HUDEP-2 (cell line): ENCODE results near the gene MDP1.
"Not testable (repeated sequence)": the region's sequence is repeated elsewhere in the genome, so short reads cannot be mapped to it uniquely, and the experiment has no call there.

Experiments used
- DNase-seq, 76 experiments: peaks; one replicate each; lab custom pipeline; 2025; ENCODE audit not compliant: unreplicated experiment in 76 of 76; lab: John Stamatoyannopoulos, UW

MDP1 gene

GRCh38 chr14:24251880-24252288 lies 36.0 kb upstream of the MDP1 start:
- no peak for DNase-seq

DNA sequence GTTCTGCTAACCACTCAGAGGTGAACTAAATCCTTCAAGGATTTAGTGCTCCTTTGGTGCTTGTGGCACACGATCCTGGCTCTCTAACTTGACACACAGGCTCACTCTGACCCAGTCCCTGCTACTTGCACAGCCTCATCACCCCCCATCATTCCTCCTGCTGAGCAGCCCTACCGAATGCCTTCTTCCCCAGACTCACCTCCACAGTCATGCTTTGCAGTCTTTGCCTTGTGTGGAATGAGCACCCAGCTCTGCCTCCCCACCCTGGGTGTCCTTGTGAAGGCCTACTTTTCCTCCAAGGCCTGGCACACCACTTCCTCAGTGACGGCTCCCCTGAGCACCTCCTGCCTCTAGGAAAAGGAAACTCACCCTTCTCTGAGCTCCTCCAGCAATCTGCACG lies 34.5 kb upstream of the MDP1 start:
- DNase-seq, result no peak

DNA sequence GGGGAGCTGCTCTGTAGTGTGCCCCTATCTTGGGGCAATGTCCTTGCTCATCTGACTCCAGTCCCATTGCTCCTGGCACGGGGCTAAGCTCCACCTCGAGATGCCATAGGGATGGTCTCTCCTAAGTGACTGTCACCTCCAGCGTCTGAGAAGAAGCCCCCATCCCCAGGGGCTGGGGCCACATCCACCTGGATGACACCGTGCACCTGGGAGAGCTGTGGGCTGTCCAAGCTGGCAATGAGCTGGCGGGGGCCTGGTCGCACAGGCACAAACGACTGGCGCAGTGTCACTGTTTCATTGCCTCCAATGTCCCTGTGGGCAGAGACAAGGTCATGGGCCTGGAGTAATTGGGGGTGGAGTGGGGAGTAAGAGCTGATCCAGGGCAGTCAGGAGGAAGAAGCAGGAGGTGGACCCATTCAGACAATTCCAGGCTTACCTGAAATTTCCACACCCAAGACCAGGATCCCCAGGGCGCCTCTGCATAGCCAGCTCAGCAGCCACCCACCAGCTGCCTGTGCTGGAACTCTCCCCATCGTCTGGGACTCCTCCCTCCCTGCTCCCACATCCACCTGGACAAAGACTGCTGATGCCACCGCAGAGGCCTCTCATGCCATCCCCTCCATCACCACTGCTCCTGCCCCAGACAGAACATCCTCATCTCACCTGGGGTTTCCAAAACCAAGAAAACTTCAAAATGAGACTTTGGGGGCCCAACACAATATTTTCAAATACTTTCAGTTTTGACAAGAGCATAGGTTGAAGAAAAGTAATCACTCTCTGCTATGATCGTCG lies 33.6 kb upstream of the MDP1 start:
- no peak for DNase-seq

GRCh38 chr14:24247422-24247821 lies 31.6 kb upstream of the MDP1 start:
- DNase-seq, result peak in 41 of 76 experiments; percentile 5 to 78 (median 30)

GRCh38 chr14:24246765-24247212 lies 30.9 kb upstream of the MDP1 start:
- no peak for DNase-seq

GRCh38 chr14:24245350-24245749 lies 29.5 kb upstream of the MDP1 start:
- not testable (repeated sequence) for DNase-seq

- peak in 1 of 76 experiments; percentile 47 for DNase-seq
Measured at GRCh38 chr14:24243336-24243836, 27.5 kb upstream of the MDP1 start.

GRCh38 chr14:24241829-24242443 lies 26.1 kb upstream of the MDP1 start:
- peak in 68 of 76 experiments; percentile 71 to 98 (median 91) for DNase-seq

DNA sequence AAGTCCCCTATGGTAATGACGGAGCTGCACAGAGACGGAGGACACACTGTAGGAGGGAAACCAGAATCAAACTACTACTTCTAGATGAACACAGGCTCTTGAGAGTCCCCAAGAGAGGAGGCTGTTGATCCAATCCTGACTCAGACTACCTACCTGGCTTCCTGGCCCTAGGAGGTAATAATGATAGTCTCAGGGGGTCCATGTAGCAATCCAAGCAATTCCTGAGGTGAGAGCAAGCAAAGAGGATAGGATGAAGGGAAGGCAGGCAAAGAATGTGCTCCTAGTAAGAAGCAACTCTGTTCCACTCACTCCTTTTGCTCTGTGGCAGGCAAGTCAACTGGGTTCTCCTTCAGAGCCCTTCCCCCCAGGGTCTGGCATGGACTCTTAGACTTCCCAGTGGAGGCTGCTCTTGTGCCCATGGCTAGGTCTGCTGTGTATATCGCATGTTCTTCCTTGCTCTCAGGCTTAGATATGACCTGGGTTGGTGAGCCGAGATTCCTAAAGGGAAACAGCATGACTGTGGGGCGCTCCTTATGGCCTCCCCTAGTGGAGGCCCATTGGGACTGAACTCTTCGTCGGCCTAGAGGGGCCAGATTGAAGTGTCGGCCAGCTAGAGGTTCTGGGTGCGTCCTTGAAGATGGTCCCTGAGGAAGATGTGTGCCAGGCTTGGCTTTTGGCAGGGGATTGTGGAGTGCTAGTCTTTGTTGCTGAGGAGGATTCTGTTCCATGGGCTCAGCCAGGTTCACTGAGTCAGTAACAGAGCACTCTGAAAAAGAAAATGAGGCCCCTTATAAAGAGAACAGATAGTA lies 24.4 kb upstream of the MDP1 start:
- no peak for DNase-seq

DNA sequence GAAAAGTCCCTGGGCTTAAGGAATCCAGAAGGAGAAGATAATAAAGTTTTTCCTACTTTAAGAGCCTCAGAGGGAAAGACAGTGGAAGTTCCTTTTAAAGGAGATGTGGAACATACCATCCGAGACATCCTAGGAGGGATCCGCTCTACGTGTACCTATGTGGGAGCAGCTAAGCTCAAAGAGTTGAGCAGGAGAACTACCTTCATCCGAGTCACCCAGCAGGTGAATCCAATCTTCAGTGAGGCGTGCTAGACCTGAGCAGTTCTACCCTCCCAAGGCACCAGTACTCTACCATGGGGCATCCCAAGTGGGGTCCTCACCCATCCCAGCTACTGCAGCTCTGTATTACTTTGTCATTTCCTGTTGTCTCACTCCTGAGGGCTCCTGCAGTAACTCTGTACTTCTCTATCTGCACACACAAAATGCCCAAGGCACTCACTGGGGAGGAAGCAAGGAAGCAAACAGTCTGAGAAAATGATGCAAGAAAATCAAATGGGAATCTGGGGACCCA lies 22.7 kb upstream of the MDP1 start:
- no peak for DNase-seq

DNA sequence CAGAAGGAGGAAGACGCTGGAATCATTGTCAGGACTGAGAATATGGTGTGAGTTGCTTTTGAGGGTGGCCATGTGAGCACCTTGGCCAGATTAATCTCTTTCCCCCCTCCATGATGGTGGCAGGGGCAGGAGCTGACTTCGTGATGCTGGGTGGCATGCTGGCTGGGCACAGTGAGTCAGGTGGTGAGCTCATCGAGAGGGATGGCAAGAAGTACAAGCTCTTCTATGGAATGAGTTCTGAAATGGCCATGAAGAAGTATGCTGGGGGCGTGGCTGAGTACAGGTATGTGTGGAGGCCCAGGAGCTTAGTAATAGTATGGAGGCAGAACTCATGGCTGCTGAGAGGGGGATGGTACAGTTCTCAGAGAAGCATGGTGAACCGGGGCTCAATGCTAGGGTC lies 22.3 kb upstream of the MDP1 start:
- no peak for DNase-seq

DNA sequence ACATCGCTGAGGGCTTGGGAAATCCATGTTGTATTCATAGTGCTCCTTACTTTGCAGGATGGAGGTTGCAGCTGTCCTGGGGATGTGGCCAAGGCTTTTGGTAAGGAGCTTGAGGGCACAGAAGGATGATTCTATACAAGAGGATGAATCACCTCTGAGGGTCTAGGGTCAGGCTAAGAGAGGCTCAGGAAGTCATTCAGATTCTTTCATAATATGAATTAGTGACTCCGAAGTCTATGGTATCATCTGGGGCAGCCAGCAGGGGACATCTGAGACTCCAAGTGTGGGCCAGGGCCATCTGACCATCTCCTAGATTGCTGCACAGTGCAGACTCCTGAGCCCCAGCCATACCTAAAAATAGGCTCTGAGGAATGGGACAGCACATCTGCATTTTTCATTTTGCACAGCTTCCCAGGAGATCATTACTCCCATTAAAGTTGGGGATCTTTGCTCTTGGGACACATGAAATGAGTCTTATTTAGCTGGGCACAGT lies 21.6 kb upstream of the MDP1 start:
- no peak for DNase-seq

- DNase-seq, result no peak
Measured at GRCh38 chr14:24236689-24237462, 21.0 kb upstream of the MDP1 start.

DNA sequence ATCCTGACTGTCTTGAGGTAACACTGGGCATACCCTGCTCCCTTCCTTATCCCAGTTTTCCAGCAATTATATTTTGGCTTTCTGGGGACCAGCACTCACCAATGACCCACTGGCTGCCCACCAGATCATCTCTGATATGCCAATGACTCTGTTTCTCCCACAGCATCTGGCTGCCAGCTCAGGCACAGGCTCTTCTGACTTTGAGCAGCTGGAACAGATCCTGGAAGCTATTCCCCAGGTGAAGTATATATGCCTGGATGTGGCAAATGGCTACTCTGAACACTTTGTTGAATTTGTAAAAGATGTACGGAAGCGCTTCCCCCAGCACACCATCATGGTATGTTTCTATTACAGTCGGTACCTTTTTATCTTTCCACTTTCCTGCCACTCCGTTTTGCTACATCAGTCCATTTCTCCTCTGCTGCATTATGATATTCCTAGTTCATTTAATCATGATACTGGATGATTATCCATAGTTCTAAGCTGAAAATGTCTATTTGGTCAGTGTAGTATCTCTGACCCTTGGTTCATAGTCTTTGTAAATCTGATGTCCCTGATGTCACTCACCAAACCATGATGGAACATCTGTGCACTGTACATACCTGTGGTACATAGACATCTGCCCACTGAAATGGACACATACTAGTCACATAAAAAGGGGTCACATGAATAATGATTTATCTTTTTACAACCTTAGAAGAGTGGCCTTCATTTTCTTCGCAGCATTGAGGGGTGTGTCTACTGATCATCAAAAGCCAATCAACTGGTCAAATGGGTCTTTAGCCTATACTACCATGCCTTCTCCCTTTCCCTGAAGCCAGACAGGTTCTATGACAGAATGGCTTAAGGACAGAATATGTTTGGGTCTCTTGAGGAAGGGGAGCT lies 20.2 kb upstream of the MDP1 start:
- no peak for DNase-seq

GRCh38 chr14:24234095-24235005 lies 18.5 kb upstream of the MDP1 start:
- DNase-seq, result no peak

DNA sequence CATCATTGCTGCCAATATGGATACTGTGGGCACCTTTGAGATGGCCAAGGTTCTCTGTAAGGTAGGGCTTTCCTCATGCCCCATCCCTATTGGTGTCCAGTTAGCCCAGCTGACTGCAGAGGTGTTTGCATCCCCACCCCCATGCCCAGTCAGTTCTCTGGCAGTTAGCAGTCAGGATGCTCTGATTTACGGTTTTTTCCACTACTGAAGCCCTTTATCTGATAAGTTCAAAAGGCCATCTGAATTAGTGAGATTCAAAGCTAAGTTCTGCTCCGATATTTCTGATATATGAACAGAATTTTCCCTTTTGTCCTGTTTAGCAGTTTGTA lies 17.6 kb upstream of the MDP1 start:
- DNase-seq, result peak in 10 of 76 experiments; percentile 1 to 43 (median 10)

GRCh38 chr14:24232645-24233537 lies 17.0 kb upstream of the MDP1 start, which contains the start of gene GMPR2:
Gene GMPR2, plus strand, starts transcription at chr14:24232929. Its CDS starts 325 bp downstream, at chr14:24233254.
- DNase-seq, result peak in 21 of 76 experiments; percentile 40 to 77 (median 56)
